AML-193 (cell line): ENCODE measurements around the gene MCM8.
"Not testable (repeated sequence)": the region's sequence is repeated elsewhere in the genome, so short reads cannot be mapped to it uniquely, and the experiment has no call there.

Experiments used
- DNase-seq, 2 experiments: peaks; one replicate each; lab custom pipeline; 2025; lab: John Stamatoyannopoulos, UW

Gene MCM8

GRCh38 chr20:6006603-6006949 lies 56.1 kb downstream of the MCM8 start:
- no peak for DNase-seq

- DNase-seq = peak in 1 of 2 experiments; percentile 4
Observed at GRCh38 chr20:6007094-6007528, 56.7 kb downstream of the MCM8 start.

GRCh38 chr20:6007529-6008103 lies 57.2 kb downstream of the MCM8 start:
- DNase-seq = no peak

GRCh38 chr20:6008254-6008653 lies 57.8 kb downstream of the MCM8 start:
- DNase-seq = peak; percentile 86 to 93

- DNase-seq = no peak
Observed at GRCh38 chr20:6012179-6012578, 61.7 kb downstream of the MCM8 start.

GRCh38 chr20:6014017-6014416 lies 63.6 kb downstream of the MCM8 start:
- peak in 1 of 2 experiments; percentile 5 for DNase-seq

GRCh38 chr20:6014957-6015356 lies 64.5 kb downstream of the MCM8 start:
- no peak for DNase-seq

GRCh38 chr20:6017467-6017866 lies 67.0 kb downstream of the MCM8 start:
- no peak for DNase-seq

GRCh38 chr20:6017880-6018279 lies 67.4 kb downstream of the MCM8 start:
- no peak for DNase-seq

- DNase-seq = no peak
Observed at GRCh38 chr20:6024768-6025167, 74.3 kb downstream of the MCM8 start.

- no peak for DNase-seq
Observed at GRCh38 chr20:6026051-6026450, 75.6 kb downstream of the MCM8 start.

- no peak for DNase-seq
Observed at GRCh38 chr20:6028818-6029217, 78.4 kb downstream of the MCM8 start.

GRCh38 chr20:6029538-6029937 lies 79.1 kb downstream of the MCM8 start:
- no peak for DNase-seq

GRCh38 chr20:6030453-6031080 lies 80.1 kb downstream of the MCM8 start:
- DNase-seq = no peak

- not testable (repeated sequence) for DNase-seq
Observed at GRCh38 chr20:6032907-6033306, 82.5 kb downstream of the MCM8 start.

GRCh38 chr20:6034134-6034969 lies 83.9 kb downstream of the MCM8 start:
- DNase-seq = no peak

GRCh38 chr20:6036213-6036612 lies 85.8 kb downstream of the MCM8 start:
- DNase-seq = no peak

- no peak for DNase-seq
Observed at GRCh38 chr20:6037082-6037481, 86.6 kb downstream of the MCM8 start.

- no peak for DNase-seq
Observed at GRCh38 chr20:6038256-6038655, 87.8 kb downstream of the MCM8 start.

- DNase-seq = no peak
Observed at GRCh38 chr20:6039766-6040165, 89.3 kb downstream of the MCM8 start.

GRCh38 chr20:6040540-6040939 lies 90.1 kb downstream of the MCM8 start:
- no peak for DNase-seq

- no peak for DNase-seq
Observed at GRCh38 chr20:6040958-6041807, 90.7 kb downstream of the MCM8 start.
